ENCODE measurements around the gene ADAMTS18. TPM values are rescaled to one million over a fixed set of nuclear protein-coding genes. Genes with fewer than 3 reads are reported as not detected.

The ADAMTS18 gene
- total RNA-seq, 2 donors from 2014 or later = 2.7 TPM; not detected in 1

DNA sequence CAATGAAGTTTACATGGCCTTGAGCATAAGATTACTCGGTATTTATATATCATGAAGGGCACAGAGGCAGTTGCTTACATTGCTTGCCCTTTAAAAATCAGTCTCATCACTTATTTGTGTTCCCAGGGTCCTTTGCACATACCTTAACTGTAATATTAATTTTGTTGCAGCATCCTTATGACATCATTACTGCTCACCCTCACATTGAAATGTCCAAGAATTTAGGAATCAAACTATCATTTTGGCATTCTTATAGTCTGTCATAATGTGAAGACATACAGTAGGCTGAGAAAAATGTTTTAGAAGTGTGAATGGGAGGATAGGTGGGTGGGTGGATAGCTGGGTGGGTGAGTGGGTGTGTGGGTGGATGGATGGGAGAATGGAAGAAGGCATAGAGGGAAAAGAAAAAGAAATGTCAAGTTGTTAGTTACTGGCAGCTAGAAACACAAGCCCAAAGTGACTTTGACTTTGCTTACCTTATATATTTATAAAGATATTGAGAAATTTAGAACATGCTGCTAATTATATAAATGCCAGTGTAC, 17.8 kb downstream of the ADAMTS18 start:
- Histone ChIP-seq H3K27ac (no peak overlapping the region), H3K4me3 (no peak overlapping the region), H3K9me3 (no peaks in the 10 kb centered on the region), H3K4me1 (replicated peaks) (no peaks in the 10 kb centered on the region), H3K36me3 (no peaks in the 10 kb centered on the region), H3K27me3 (replicated peaks; ENCODE audit: insufficient read depth) (no peaks in the 10 kb centered on the region)
- no peak for DNase-seq (ENCODE audit: low spot score)
- WGBS = 93% methylated on average over 1 of the region's 1 CpG
- intact Hi-C loops (cut with DNase I) = no loop called here
- TF ChIP-seq, protein P1, sequence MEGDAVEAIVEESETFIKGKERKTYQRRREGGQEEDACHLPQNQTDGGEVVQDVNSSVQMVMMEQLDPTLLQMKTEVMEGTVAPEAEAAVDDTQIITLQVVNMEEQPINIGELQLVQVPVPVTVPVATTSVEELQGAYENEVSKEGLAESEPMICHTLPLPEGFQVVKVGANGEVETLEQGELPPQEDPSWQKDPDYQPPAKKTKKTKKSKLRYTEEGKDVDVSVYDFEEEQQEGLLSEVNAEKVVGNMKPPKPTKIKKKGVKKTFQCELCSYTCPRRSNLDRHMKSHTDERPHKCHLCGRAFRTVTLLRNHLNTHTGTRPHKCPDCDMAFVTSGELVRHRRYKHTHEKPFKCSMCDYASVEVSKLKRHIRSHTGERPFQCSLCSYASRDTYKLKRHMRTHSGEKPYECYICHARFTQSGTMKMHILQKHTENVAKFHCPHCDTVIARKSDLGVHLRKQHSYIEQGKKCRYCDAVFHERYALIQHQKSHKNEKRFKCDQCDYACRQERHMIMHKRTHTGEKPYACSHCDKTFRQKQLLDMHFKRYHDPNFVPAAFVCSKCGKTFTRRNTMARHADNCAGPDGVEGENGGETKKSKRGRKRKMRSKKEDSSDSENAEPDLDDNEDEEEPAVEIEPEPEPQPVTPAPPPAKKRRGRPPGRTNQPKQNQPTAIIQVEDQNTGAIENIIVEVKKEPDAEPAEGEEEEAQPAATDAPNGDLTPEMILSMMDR (IDR thresholded peaks at IDR 0.05) = no peak
- TF ChIP-seq POLR2AphosphoS5 (IDR thresholded peaks at IDR 0.05) (no peak), POLR2A (IDR thresholded peaks at IDR 0.05) (no peak)

DNA sequence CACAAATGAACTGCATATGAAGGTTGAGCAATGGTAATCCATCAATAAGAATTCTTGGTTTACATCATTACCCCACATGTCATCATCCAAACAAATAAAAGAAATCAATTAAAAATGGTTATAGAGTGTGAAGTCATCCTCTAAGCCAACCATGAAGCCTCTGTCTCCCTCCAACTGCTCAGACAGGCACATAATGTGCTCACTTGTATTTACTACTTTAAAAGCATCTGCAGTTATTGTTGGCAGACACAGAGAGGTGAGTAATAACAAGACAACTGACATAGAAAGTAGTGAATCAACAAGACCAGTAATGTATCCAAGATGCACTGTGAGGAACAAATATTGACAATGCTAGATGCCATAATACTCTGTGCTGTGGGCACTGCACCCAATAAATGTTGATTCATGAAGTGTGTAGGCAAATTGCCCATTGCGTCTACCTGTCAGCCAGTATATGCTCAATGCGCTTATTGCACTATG, 20.0 kb downstream of the ADAMTS18 start:
- Histone ChIP-seq H3K36me3 (no peaks in the 10 kb centered on the region), H3K4me3 (no peak overlapping the region), H3K27me3 (replicated peaks; ENCODE audit: insufficient read depth) (no peaks in the 10 kb centered on the region), H3K9me3 (no peaks in the 10 kb centered on the region), H3K27ac (no peak overlapping the region), H3K4me1 (replicated peaks) (no peaks in the 10 kb centered on the region)
- peak; percentile 75 for DNase-seq (ENCODE audit: low spot score)
- WGBS = 25% methylated on average over 2 of the region's 2 CpGs
- intact Hi-C loops (cut with DNase I) = no loop called here
- TF ChIP-seq, protein P1 (IDR thresholded peaks at IDR 0.05) = no peak
- TF ChIP-seq POLR2AphosphoS5 (IDR thresholded peaks at IDR 0.05) (peak; percentile 92), POLR2A (IDR thresholded peaks at IDR 0.05) (no peak)

DNA sequence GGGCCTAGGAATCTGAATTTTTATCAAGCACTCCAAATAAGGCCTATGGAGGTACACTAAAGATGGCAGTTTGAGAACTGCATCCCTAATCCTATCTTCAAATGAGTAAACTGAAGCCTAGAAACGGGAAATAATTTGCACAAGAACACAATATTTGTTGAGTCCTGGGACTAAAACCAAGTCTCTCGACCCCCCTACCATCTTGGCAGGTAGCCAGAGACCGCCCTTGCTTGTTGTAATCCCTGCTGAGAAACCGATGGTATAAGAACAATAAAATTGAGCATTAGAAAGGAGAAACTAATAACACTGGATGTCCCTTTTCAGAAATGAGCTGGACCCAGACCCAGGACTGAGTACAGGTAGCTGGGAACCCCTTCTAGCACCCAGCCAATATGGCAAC, 24.4 kb downstream of the ADAMTS18 start:
- no peaks in the 10 kb centered on the region for H3K27me3 ChIP-seq (replicated peaks; ENCODE audit: insufficient read depth)
- DNase-seq (ENCODE audit: low spot score) = no peak
- H3K4me1 ChIP-seq (replicated peaks) = no peaks in the 10 kb centered on the region
- H3K4me3 ChIP-seq = no peak overlapping the region
- intact Hi-C loops (cut with DNase I) = no loop called here
- no peak overlapping the region for H3K27ac ChIP-seq
- TF ChIP-seq POLR2A (IDR thresholded peaks at IDR 0.05) (no peak), POLR2AphosphoS5 (IDR thresholded peaks at IDR 0.05) (no peak)
- TF ChIP-seq, protein P1 (IDR thresholded peaks at IDR 0.05) = no peak
- H3K9me3 ChIP-seq = no peaks in the 10 kb centered on the region
- WGBS = 58% methylated on average over 4 of the region's 4 CpGs
- H3K36me3 ChIP-seq = no peaks in the 10 kb centered on the region

DNA sequence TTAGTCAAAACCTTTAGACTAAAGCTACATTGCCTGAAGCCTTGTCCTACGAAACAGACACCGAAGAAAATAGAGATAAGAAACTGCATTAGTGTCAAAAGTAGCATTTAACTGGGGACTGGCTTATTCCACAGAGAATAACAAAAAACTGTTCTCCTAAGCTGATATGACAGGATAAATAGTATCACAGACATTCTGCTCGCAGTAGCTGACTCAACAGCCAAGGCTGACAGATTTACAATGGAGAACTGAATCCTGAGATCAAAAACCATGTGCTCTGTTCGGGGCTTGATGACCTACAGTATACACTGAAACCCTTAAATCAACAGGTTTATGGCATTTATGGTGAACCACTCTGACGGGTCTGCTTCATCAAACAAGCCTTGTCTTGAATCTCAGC, 25.5 kb downstream of the ADAMTS18 start:
- no peaks in the 10 kb centered on the region for H3K36me3 ChIP-seq
- WGBS = 10% methylated on average over 5 of the region's 5 CpGs
- H3K4me1 ChIP-seq (replicated peaks) = no peaks in the 10 kb centered on the region
- TF ChIP-seq POLR2A (IDR thresholded peaks at IDR 0.05) (no peak), POLR2AphosphoS5 (IDR thresholded peaks at IDR 0.05) (no peak)
- TF ChIP-seq, protein P1 (IDR thresholded peaks at IDR 0.05) = no peak
- no peaks in the 10 kb centered on the region for H3K9me3 ChIP-seq
- no peaks in the 10 kb centered on the region for H3K27me3 ChIP-seq (replicated peaks; ENCODE audit: insufficient read depth)
- H3K4me3 ChIP-seq = no peak overlapping the region
- no peak overlapping the region for H3K27ac ChIP-seq
- intact Hi-C loops (cut with DNase I) = loop anchor here (10.0 kb wide), 1 partner anchor 55 kb away; no protein-coding TSS in a partner anchor
- DNase-seq (ENCODE audit: low spot score) = no peak

DNA sequence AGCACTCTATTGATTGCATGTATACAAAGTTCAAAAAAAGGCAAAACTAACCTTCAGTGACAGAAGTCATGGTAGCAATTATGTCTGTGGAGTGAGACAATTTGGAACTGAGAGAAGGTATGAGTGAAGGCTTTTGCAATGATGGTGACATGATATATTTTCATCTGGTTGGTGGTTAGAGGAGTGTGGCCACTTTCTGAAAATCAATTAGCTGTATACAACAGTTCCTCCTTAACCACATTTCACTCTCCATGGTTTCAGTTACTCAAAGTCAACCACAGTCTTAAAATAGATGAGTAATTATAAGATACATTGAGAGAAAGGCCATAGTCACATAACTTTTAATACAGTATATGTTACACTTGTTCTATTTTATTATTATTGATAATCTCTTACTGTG, 26.2 kb downstream of the ADAMTS18 start:
- intact Hi-C loops (cut with DNase I) = loop anchor here (10.0 kb wide), 1 partner anchor 56 kb away; no protein-coding TSS in a partner anchor
- Histone ChIP-seq H3K4me3 (no peak overlapping the region), H3K36me3 (no peaks in the 10 kb centered on the region), H3K27ac (no peak overlapping the region), H3K9me3 (no peaks in the 10 kb centered on the region), H3K27me3 (replicated peaks; ENCODE audit: insufficient read depth) (no peaks in the 10 kb centered on the region), H3K4me1 (replicated peaks) (no peaks in the 10 kb centered on the region)
- DNase-seq (ENCODE audit: low spot score) = no peak
- TF ChIP-seq, protein P1 (IDR thresholded peaks at IDR 0.05) = no peak
- no peak for TF ChIP-seq POLR2AphosphoS5 (IDR thresholded peaks at IDR 0.05)
- TF ChIP-seq POLR2A (IDR thresholded peaks at IDR 0.05) = no peak

Measured in prostate gland (tissue), 2 donors.